Measurements from ENCODE around the gene UBL3. TPM values are rescaled to one million over a fixed set of nuclear protein-coding genes. Genes with fewer than 3 reads are reported as not detected.

UBL3 gene
- total RNA-seq, 2 experiments from 2014 or later: 39.5 to 41.9 TPM

DNA sequence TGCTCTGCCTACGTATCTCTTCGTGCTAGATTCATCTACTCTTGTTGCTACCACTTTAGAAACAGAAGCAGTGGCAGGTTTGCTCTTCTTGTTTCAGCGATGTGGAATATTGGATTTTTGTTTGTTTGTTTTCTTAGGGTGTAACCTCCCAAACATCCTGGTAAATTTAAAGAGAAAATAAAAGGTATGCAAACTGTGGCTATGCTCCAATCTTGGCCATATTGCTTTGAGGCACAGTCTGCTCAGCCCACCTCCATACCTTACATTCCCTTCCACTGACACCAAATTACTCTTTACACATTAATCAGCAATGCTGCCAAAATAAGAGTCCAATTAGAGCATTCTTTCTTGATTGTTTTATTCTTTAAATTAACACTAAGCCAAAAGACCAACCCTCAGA is 25.2 kb upstream of the UBL3 start:
- Mint-ChIP-seq H3K27me3 (peaks cover 36% of the 10 kb centered on the region), H3K9me3 (no peaks in the 10 kb centered on the region), H3K36me3 (ENCODE audit: low read depth) (no peaks in the 10 kb centered on the region), H3K4me3 (no peak overlapping the region), H3K4me1 (ENCODE audit: low read depth) (no peaks in the 10 kb centered on the region), H3K27ac (no peak overlapping the region)
- CTCF ChIA-PET: no interaction called here
- H3K4me3 ChIP-seq (ENCODE audit: low read length): no peak overlapping the region
- no peaks in the 10 kb centered on the region for H3K4me1 ChIP-seq (ENCODE audit: insufficient read depth, low read length)
- no peaks in the 10 kb centered on the region for H3K9me3 ChIP-seq (ENCODE audit: control insufficient read depth in 1 of 2, insufficient read depth in 1 of 2, low read length in 2 of 2)
- DNase-seq: no peak
- no peak overlapping the region for H3K27ac ChIP-seq (ENCODE audit: low read depth in 1 of 2, low read length in 2 of 2)
- intact Hi-C loops (cut with DNase I, micrococcal nuclease): no loop called here
- peaks cover 4 to 7% of the 10 kb centered on the region in 2 experiments for H3K27me3 ChIP-seq (ENCODE audit: control insufficient read depth in 1 of 2, insufficient read depth in 2 of 2, low read length in 2 of 2)
- POLR2A ChIA-PET: no interaction called here
- TF ChIP-seq, protein P1, sequence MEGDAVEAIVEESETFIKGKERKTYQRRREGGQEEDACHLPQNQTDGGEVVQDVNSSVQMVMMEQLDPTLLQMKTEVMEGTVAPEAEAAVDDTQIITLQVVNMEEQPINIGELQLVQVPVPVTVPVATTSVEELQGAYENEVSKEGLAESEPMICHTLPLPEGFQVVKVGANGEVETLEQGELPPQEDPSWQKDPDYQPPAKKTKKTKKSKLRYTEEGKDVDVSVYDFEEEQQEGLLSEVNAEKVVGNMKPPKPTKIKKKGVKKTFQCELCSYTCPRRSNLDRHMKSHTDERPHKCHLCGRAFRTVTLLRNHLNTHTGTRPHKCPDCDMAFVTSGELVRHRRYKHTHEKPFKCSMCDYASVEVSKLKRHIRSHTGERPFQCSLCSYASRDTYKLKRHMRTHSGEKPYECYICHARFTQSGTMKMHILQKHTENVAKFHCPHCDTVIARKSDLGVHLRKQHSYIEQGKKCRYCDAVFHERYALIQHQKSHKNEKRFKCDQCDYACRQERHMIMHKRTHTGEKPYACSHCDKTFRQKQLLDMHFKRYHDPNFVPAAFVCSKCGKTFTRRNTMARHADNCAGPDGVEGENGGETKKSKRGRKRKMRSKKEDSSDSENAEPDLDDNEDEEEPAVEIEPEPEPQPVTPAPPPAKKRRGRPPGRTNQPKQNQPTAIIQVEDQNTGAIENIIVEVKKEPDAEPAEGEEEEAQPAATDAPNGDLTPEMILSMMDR (IDR thresholded peaks at IDR 0.05): no peak
- no peak for ATAC-seq (ENCODE audit: poor library complexity)
- no peaks in the 10 kb centered on the region for H3K36me3 ChIP-seq (ENCODE audit: insufficient read depth, low read length)

DNA sequence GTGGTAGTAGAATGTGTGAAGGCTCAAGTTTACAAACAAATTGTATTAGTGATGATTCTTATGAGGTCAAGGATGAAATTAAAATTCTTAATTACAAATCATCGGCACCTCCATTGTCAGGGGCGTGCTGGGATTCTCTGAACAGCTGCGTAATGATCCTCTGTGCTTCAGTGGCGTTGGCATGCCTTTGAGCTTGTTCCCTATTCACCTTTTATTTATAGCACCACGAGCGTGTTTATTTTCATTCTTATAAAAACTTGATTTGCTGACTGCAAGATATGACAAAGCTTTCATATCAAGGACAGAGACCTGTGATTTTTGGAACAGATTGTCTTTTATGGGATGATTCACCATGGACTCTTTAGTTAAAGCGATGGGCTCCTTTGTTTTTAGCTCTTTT is 18.2 kb upstream of the UBL3 start:
- Histone ChIP-seq H3K36me3 (ENCODE audit: insufficient read depth, low read length) (no peaks in the 10 kb centered on the region), H3K4me1 (ENCODE audit: insufficient read depth, low read length) (no peaks in the 10 kb centered on the region), H3K4me3 (ENCODE audit: low read length) (no peak overlapping the region), H3K27ac (ENCODE audit: low read depth in 1 of 2, low read length in 2 of 2) (no peak overlapping the region), H3K27me3 (ENCODE audit: control insufficient read depth in 1 of 2, insufficient read depth in 2 of 2, low read length in 2 of 2) (no peaks in the 10 kb centered on the region), H3K9me3 (ENCODE audit: control insufficient read depth in 1 of 2, insufficient read depth in 1 of 2, low read length in 2 of 2) (peaks cover 0 to 5% of the 10 kb centered on the region in 2 experiments)
- TF ChIP-seq, protein P1 (IDR thresholded peaks at IDR 0.05): no peak
- ATAC-seq (ENCODE audit: poor library complexity) (no peak), DNase-seq (no peak)
- H3K27ac Mint-ChIP-seq: no peak overlapping the region
- intact Hi-C loops (cut with DNase I, micrococcal nuclease): no loop called here
- no peaks in the 10 kb centered on the region for H3K4me1 Mint-ChIP-seq (ENCODE audit: low read depth)
- ChIA-PET CTCF (interaction anchor here (0.6 kb wide), 1 partner anchor 1170 kb away, joined by 3 read pairs; no protein-coding TSS in a partner anchor), POLR2A (interaction anchor here (0.9 to 1.0 kb wide), 3 partner anchors 17 to 48 kb away, joined by 3 to 6 read pairs (median 3); no protein-coding TSS in a partner anchor)
- no peaks in the 10 kb centered on the region for H3K9me3 Mint-ChIP-seq
- H3K36me3 Mint-ChIP-seq (ENCODE audit: low read depth): no peaks in the 10 kb centered on the region
- peaks cover 8% of the 10 kb centered on the region for H3K27me3 Mint-ChIP-seq
- no peak overlapping the region for H3K4me3 Mint-ChIP-seq

DNA sequence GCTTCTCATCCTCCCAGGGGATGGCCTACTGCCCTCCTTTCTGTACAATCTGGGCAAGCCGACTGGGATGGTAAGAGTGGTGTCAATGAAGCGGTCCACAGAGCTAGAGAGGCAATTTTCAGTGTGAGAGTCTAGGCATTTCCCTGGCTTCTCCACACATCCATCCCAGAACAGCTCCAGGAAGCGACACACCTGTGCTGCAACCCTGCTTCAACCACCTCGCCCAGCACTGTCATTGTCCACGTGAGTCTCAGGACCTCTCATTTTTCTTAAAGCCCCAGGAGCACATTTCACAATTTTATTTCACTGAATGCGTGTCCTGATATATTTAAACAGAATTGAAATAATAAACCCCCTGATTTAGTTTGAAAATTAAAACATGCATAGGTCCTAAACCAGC is 15.5 kb upstream of the UBL3 start:
- ATAC-seq (ENCODE audit: poor library complexity) (no peak), DNase-seq (no peak)
- H3K27ac ChIP-seq (ENCODE audit: low read depth in 1 of 2, low read length in 2 of 2): no peak overlapping the region
- H3K36me3 ChIP-seq (ENCODE audit: insufficient read depth, low read length): no peaks in the 10 kb centered on the region
- no peaks in the 10 kb centered on the region for H3K27me3 ChIP-seq (ENCODE audit: control insufficient read depth in 1 of 2, insufficient read depth in 2 of 2, low read length in 2 of 2)
- peaks cover 10% of the 10 kb centered on the region for H3K27me3 Mint-ChIP-seq
- ChIA-PET POLR2A (no interaction called here), CTCF (no interaction called here)
- no peaks in the 10 kb centered on the region for H3K4me1 ChIP-seq (ENCODE audit: insufficient read depth, low read length)
- no peak overlapping the region for H3K4me3 ChIP-seq (ENCODE audit: low read length)
- no peaks in the 10 kb centered on the region for H3K36me3 Mint-ChIP-seq (ENCODE audit: low read depth)
- TF ChIP-seq, protein P1 (IDR thresholded peaks at IDR 0.05): no peak
- H3K4me3 Mint-ChIP-seq: no peak overlapping the region
- H3K9me3 Mint-ChIP-seq: no peaks in the 10 kb centered on the region
- H3K9me3 ChIP-seq (ENCODE audit: control insufficient read depth in 1 of 2, insufficient read depth in 1 of 2, low read length in 2 of 2): peaks cover 0 to 5% of the 10 kb centered on the region in 2 experiments
- H3K27ac Mint-ChIP-seq: no peak overlapping the region
- intact Hi-C loops (cut with DNase I, micrococcal nuclease): no loop called here
- no peaks in the 10 kb centered on the region for H3K4me1 Mint-ChIP-seq (ENCODE audit: low read depth)

All from CD4-positive, alpha-beta T cell (primary cell).